GM12873 (cell line): ENCODE data around the gene NR2F2.

Experiments
- TF ChIP-seq, protein P1 (sequence below): IDR thresholded peaks from 2 replicates; pipeline ENCODE4 v1.5.1; 2012; ENCODE audit warnings: low read depth, mild to moderate bottlenecking, moderate library complexity, low read length, control low read depth; ENCODE audit not compliant: insufficient read depth; ENCODE audit errors: missing control alignments

The NR2F2 gene

DNA sequence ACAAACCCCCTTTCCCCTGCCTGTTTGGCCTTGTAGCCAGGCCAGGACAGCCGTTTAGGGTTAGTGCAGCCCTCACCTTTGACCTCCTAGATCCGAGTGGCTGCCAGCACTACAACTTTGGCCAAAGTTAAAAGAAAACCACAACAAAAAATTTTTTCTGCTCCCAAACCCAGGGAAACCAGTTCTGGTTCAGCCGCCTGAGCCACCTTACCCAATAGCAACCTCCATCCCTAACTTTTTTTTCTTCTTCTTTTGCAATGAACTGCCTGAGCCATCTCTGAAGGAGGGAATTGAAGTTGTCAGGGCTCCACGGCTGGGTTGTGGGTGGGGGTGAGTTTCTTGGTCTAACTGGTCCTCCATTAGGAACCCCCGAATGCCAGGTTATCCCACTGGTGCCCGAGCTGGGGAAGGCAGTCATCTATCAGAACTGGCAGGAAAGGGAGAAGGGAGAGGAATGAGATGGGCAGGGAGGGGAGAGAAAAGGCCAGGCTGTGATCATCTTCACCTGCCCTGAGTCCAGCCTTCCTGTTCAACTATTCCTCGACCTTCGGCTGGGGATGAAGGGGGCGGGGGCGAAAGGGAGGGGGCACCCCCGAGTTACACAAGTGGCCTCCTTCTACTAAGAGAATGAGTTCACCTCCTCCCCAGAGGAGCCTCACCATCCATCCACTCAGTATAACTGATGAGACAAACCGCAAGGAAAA is 6.2 kb upstream of the NR2F2 start:
- TF ChIP-seq, protein P1, sequence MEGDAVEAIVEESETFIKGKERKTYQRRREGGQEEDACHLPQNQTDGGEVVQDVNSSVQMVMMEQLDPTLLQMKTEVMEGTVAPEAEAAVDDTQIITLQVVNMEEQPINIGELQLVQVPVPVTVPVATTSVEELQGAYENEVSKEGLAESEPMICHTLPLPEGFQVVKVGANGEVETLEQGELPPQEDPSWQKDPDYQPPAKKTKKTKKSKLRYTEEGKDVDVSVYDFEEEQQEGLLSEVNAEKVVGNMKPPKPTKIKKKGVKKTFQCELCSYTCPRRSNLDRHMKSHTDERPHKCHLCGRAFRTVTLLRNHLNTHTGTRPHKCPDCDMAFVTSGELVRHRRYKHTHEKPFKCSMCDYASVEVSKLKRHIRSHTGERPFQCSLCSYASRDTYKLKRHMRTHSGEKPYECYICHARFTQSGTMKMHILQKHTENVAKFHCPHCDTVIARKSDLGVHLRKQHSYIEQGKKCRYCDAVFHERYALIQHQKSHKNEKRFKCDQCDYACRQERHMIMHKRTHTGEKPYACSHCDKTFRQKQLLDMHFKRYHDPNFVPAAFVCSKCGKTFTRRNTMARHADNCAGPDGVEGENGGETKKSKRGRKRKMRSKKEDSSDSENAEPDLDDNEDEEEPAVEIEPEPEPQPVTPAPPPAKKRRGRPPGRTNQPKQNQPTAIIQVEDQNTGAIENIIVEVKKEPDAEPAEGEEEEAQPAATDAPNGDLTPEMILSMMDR = no peak

DNA sequence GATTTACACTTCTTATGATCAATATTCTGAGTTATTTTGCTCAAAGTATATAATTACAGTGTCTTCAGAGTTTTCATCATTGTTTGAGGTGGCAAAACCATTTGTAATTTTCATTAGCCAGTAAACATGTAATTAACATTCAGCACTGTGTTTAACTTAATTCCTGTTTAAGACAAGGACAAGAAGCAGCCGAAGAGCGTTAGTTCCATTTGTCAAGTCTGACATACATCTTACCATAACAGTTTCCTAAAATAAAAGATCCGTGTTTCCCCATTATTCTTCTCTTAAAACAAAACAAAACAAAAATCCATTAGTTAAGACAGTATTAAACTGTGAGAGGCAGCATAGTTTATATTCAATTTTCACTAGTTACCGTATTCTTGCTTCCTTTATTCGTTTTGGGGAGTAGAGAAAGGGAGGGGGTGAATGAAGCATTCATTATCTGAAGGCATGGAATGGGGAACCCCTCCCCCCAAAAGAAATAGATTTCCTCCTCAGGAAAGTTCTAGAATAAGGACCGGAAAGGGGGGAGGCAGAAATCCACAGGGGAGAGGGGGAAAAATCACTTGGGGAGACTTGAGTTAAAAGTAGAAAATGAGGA is 5.5 kb upstream of the NR2F2 start:
- TF ChIP-seq, protein P1 = no peak

DNA sequence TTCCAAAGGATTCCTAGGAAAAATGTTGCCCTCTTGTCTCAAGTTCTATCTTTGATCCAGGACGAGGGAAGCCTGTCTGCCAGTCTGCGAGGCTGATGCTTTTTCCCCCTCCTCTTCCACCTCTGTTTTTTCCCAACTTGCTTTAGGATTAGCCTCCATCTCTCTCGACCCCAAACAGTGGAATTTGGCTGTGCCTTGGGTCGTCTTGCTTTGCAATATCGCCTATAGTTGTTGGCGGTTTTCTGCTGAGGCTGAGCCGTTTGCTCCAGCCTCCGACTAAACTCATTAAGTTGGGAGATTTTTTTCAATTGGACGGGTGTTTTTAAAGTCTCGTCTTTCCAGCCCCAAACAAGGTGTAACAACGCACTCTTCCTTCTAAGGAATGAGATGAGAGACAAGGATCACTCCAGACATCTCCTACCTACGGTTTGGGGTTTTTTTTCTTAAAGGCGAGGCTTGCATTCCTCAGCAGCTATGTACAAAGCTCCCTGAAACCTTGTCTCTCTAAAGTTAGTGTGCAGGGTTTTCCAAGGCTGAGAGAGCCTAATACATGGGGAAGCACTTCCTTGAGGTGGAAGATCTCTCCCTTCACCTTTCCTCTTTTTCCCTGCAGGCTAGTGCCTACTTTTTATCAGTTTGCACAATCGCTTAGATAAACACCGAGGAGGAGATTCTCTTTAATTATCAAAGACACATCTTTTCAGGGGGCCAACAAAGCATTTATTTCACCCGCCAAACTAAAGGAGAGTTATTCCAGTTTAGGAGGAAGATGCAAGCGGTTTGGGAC is 4.8 kb upstream of the NR2F2 start:
- TF ChIP-seq, protein P1 = no peak

DNA sequence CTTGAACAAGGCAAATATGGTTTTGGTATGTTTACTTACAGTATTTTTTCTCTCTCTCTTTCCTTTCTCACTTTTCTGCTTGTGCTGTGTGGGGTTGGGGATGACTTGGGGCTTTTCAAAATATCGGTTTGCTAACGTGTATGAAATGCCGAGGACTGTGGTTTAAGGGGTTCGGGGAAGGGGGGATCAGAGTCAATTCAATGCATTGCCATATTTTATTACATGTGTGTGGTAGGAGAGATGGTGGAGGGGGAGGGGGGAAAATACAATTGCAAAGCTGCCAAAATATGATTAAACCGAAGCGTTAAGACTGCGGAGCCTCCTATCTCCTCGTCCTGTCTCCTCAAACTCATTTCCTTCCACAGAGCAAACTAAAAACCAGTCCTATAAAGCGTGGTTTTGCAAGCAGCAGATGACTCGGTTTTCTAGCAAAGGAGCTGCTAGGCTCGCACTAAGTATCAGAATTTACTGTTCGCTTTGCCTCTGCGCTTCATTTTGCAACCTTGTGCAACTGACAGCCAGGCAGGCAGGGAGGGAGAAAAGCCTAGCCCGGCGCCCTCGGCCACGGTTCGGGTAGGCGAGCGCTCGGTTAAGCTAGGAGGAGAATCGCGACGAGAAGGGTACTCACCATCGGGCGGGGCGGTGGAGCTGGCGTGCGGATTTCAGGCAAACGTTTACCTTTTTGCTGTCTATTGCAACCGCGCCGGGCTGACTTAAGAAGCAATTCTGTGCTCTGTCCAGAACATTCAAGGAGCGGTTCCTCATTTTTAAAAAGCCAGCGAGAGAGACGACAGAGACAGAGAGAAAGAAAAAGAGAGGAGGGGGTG is 4.0 kb upstream of the NR2F2 start:
- TF ChIP-seq, protein P1 = no peak

DNA sequence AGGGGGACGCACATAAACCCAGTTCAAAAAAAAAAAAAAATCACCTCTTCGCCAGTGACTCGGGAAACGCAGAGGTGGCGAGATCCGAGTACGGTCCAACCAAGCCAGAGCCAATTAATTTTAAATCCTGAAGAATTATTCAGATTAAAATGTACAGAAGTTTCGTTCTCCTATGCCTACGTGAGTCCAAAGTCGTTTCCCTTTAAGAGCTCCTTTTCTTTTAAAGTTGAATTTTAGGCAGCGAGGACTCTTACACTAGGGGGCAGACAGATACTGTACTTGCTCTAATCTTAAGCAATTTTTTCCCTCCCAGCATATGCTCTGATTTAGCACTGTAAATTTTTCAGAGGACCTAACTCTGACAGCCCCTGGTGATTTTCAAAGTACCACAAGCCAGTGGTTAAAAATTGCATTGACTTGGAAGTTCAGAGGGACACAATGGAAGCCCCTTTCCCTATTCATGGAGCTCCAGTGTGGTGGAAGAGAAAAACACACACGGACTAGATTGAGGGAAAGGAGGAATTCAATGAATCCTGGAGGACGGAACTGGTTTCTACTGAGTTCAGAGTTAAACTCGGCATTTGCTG is 3.3 kb upstream of the NR2F2 start:
- TF ChIP-seq, protein P1 = peak; percentile 51

DNA sequence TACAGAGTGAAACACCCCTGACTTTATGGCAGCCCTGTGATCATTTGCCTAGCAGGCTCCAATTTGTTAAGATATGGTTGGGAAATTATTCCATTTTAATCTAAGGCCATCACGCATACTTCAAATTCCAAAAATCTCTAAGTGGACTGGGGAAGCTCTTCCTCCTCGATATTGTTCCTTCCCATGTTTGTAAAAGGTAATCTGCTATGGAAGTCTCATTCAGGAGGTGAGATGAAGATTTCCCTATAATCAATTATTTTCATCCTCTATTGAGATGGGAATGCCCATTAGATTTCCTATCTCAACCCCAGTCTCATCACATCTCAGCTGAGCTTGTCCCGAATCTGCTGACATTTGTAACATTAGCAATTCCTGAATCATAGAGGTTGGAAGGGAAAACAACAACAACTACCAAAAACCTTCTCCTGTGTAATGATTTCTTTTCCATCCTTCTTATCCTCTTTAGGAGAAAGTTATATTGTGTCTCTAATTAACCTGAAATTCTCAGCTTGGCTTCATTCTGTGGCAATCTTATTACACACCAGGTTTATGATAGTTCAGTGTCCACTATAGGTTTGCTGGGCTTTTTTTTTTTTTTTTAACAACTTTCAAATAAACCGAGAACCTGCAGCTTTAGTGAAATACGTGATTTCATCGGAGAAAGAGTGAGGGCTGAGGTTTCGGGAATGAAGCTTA is 2.2 kb upstream of the NR2F2 start:
- TF ChIP-seq, protein P1 = no peak
